Skeletal muscle satellite cell (primary cell): ENCODE measurements around the gene DUXB. TPM values are rescaled to one million over a fixed set of nuclear protein-coding genes. Genes with fewer than 3 reads are reported as not detected.

Experiments
- H3K27me3 ChIP-seq: 2 replicates; pipeline ENCODE4 v1.7.0; 2013; ENCODE audit warnings: low read length; ENCODE audit not compliant: control insufficient read depth, insufficient read depth
- H3K36me3 ChIP-seq: 2 replicates; pipeline ENCODE4 v1.7.0; 2013; ENCODE audit warnings: mild to moderate bottlenecking, control low read depth, low read length; ENCODE audit not compliant: insufficient read depth
- H3K4me1 ChIP-seq: 2 replicates; pipeline ENCODE4 v1.7.0; 2013; ENCODE audit warnings: low read length; ENCODE audit not compliant: control insufficient read depth, insufficient read depth
- H3K4me2 ChIP-seq: 2 replicates; pipeline ENCODE4 v1.7.0; 2013; ENCODE audit warnings: mild to moderate bottlenecking, low read length
- H3K4me3 ChIP-seq: 2 replicates; pipeline ENCODE4 v1.7.0; 2013; ENCODE audit warnings: low read length
- H3K9ac ChIP-seq: 2 replicates; pipeline ENCODE4 v1.7.0; 2013; ENCODE audit warnings: mild to moderate bottlenecking, low read depth, low read length, moderate library complexity
- H3K9me3 ChIP-seq: replicated peaks from 2 replicates; pipeline ENCODE4 v1.7.0; 2013; ENCODE audit warnings: mild to moderate bottlenecking, control low read depth, low read length
- small RNA-seq: library from RNA; depleted of rRNA; stranded (forward); fragments of <200 nt; gene quantifications from one replicate; pipeline ENCODE3, GENCODE V24; 2012

DUXB gene

DNA sequence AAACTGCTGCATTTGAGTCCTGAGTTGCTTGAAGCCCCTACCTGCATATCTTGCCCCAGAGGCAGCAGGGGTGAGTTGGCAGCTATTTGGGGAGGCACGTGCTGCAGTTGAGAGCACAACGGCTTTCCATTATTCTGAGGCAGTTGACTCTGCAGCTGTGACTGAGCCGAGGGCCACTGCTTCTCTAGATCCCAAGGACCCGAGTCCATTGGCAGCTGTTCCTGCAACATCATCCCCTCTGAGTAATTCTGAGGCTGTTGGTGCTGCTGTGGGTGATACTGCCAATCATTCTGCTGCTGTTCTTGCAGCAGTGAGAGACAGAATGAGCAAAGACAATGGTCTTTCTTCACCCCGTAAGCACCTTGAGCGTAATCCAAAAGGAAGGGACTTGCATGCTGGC lies 40.9 kb downstream of the DUXB start:
- Histone ChIP-seq H3K27me3 (no peaks in the 10 kb centered on the region), H3K4me1 (no peaks in the 10 kb centered on the region), H3K4me2 (no peak overlapping the region), H3K4me3 (no peak overlapping the region), H3K9ac (no peak overlapping the region), H3K36me3 (peaks cover 44% of the 10 kb centered on the region), H3K9me3 (no peaks in the 10 kb centered on the region)

DNA sequence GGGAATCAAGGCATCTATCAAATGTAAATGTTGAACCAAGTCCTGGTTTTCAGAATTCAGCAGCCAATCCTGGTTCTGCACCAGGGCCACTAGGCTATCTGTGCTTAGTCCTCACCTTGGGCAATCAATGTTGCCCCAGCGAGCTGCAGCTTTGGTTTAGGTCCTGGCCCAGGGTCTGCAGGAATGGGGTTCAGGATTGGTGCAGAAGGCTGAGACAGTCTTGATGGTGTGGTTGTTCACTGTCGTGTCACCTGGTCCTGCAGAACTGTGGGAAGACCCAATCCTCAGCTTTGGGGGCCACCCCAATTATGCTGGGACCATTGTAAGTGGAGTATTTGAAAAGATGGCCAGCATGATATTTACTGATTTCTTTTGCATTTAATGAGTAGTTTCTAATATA lies 43.1 kb downstream of the DUXB start:
- peaks cover 54% of the 10 kb centered on the region for H3K36me3 ChIP-seq
- no peaks in the 10 kb centered on the region for H3K27me3 ChIP-seq
- H3K9ac ChIP-seq, result no peak overlapping the region

DNA sequence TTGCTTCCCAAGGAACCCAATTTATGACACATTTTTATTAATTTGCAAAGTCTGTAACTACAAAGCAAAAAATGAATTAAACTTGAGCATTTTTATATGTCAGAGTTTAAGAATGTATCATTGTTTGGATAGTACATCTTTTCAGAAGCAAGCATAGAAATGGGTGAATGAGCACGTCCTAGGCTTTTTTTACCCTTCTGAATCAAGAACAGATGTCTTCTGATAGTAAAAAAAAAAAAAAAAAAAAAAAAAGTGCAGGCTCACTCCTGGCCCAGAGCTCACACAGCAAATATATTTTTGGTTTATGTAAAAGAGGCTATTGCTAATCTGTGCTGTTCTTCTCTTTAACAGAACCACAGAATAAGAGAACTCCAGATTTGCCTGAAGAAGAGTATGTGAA lies 47.3 kb downstream of the DUXB start:
- no peaks in the 10 kb centered on the region for H3K27me3 ChIP-seq
- H3K36me3 ChIP-seq, result peaks cover 44% of the 10 kb centered on the region
- peaks cover 32% of the 10 kb centered on the region for H3K4me1 ChIP-seq

More for the DNA sequence above, 43.1 kb downstream of the DUXB start:
- Histone ChIP-seq H3K4me1 (peaks cover 12% of the 10 kb centered on the region), H3K9me3 (no peaks in the 10 kb centered on the region), H3K4me3 (no peak overlapping the region), H3K4me2 (no peak overlapping the region)

DNA sequence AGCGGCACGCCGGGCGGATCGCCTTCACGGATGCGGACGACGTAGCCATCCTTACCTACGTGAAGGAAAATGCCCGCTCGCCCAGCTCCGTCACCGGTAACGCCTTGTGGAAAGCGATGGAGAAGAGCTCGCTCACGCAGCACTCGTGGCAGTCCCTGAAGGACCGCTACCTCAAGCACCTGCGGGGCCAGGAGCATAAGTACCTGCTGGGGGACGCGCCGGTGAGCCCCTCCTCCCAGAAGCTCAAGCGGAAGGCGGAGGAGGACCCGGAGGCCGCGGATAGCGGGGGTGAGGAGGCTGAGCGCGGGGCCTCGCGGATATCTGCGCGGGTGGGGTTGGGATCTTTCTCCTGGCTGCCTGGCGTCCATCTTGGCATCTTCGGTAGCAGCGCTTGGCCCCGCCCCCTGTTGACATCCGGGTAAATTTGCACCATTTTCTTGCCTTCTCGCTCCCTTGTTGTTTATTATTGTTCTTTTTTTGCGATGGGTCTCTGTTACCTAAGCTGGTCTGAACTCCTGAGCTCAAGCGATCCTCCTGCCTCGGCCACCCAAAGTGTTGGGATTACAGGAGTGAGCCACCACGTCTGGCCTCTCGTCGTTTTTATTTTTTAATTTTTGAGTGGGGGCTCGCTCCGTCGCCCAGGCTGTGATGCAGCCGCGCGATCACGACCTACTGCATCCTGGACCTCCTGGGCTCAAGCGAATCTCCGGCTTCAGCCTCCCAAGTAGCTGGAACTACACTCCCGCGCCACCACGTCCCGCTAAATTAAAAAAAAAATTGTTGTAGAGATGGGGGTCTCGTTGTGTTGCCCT lies 52.8 kb downstream of the DUXB start:
- Histone ChIP-seq H3K9me3 (no peaks in the 10 kb centered on the region), H3K4me2 (peak overlapping the region; percentile 94), H3K4me1 (peaks cover 27% of the 10 kb centered on the region), H3K36me3 (peaks cover 20% of the 10 kb centered on the region), H3K27me3 (no peaks in the 10 kb centered on the region), H3K9ac (peak overlapping the region; percentile 95), H3K4me3 (peak overlapping the region; percentile 95)

More for the DNA sequence above, 47.3 kb downstream of the DUXB start:
- no peaks in the 10 kb centered on the region for H3K9me3 ChIP-seq
- H3K4me2 ChIP-seq, result peak overlapping the region; percentile 59
- peak overlapping the region; percentile 34 for H3K9ac ChIP-seq
- H3K4me3 ChIP-seq, result peak overlapping the region; percentile 7

DNA sequence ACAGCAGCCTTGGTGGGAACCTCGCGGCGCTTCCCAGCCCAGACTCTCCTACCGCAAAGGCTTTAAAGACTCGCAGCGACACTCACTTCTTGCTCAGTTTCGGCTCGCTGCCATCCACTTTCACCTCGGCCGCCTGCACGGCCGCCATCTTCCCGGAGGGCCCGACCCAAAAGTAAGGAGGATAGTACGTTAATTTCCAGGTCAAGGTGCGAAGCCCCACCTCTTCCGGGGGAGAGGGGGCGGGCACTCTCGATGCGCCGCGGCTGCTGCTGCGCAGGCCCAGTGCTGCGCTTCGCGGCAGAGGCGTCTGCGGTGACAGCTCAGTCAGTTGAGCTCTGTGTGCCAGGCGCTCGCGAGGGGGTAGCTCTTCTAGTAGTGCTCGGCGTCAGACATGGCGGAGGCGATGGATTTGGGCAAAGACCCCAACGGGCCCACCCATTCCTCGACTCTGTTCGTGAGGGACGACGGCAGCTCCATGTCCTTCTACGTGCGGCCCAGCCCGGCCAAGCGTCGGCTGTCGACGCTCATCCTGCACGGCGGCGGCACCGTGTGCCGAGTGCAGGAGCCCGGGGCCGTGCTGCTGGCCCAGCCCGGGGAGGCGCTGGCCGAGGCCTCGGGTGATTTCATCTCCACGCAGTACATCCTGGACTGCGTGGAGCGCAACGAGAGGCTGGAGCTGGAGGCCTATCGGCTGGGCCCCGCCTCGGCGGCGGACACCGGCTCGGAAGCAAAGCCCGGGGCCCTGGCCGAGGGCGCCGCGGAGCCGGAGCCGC lies 53.6 kb downstream of the DUXB start, which contains the start of the genes KARS1 and TERF2IP:
Gene KARS1 (minus strand): TSS at position 174 of the 773 bp plus-strand sequence. CDS start 26 bp downstream, at position 148.
Gene TERF2IP (plus strand): TSS at position 282 of the 773 bp plus-strand sequence. CDS start 110 bp downstream, at position 392.
- peak within 1 kb of the TSS; percentile 97 for H3K4me2 ChIP-seq
- no peaks in the 10 kb centered on the region for H3K27me3 ChIP-seq
- H3K36me3 ChIP-seq, result peaks cover 25% of the 10 kb centered on the region
- H3K9ac ChIP-seq, result peak within 1 kb of the TSS; percentile 95
- peaks cover 22% of the 10 kb centered on the region for H3K4me1 ChIP-seq
- H3K4me3 ChIP-seq, result peak within 1 kb of the TSS; percentile 95
- H3K9me3 ChIP-seq, result no peaks in the 10 kb centered on the region

DNA sequence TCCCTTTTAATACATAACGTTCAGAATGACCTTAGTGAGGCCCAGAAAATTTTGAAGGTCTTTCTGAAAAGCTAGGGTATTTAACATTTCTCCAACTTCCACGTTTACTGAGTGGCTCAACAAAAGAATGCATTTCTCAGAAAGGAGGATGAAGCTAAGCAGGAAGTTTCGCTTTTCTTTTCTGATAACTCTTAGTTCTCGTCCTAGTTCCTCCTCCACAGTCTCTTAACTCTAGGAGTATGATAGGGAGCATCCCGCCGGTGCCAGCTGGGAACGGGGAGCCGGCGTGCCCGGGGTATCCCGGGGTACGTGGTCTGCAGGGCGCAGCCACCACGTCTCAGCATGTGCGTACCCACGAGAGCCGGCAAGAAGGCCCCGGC lies 54.2 kb downstream of the DUXB start:
- Histone ChIP-seq H3K4me3 (peak overlapping the region; percentile 95), H3K9me3 (no peaks in the 10 kb centered on the region), H3K4me1 (peaks cover 19% of the 10 kb centered on the region), H3K4me2 (peak overlapping the region; percentile 97), H3K27me3 (no peaks in the 10 kb centered on the region), H3K36me3 (peaks cover 30% of the 10 kb centered on the region), H3K9ac (peak overlapping the region; percentile 95)

DNA sequence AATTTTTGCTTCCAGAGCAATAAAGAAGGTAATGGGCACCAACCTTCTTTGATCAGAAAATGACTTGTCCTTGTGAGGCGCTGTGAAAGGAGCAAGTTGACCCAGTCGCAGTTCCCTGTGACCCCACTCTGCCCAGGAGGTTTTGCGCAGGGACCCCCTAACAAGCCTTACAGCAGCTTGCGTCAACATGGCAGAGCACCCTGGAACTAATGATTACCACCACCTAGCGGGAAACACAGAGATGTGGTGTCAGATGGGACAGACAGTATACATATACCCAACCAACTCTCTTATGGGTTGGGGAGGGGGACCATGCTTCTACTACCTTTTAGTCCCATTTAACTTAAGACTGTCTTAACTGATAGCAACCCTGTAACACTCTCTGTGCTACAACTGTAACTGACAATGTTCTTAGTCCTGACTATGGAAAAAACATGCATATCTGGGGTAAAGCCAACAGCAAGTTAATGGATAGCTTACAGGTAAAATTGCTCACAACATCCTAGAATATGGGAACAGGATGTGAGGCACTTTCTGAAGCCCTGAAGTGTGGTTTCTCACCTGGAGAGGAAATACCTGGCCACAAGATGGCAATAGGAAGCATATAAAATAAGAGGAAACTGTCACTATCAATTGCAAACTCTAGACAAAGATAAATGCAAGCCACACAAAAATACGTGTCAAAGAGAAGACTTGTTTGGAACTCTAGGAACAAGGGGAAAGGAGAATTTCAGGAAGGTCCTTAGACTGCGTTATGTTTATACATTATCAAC lies 56.8 kb downstream of the DUXB start:
- Histone ChIP-seq H3K9ac (no peak overlapping the region), H3K4me3 (no peak overlapping the region), H3K4me2 (no peak overlapping the region), H3K27me3 (no peaks in the 10 kb centered on the region), H3K9me3 (no peaks in the 10 kb centered on the region), H3K36me3 (peaks cover 53% of the 10 kb centered on the region), H3K4me1 (peaks cover 4% of the 10 kb centered on the region)

Small RNA genes within 50 kb of the gene (small RNA-seq; reads per million reads assigned to genes)
- gene RN7SL520P, result not detected
